GM19240 (cell line): ENCODE data around the gene MOSPD3.
A peak's percentile ranks its signal among the peaks of the same experiment; 100 is the strongest.

ENCODE experiments used
- DNase-seq: peaks from one replicate; pipeline ENCODE4 v3.0.0; 2011; ENCODE audit warnings: low spot score; ENCODE audit not compliant: insufficient read length

Gene MOSPD3

DNA sequence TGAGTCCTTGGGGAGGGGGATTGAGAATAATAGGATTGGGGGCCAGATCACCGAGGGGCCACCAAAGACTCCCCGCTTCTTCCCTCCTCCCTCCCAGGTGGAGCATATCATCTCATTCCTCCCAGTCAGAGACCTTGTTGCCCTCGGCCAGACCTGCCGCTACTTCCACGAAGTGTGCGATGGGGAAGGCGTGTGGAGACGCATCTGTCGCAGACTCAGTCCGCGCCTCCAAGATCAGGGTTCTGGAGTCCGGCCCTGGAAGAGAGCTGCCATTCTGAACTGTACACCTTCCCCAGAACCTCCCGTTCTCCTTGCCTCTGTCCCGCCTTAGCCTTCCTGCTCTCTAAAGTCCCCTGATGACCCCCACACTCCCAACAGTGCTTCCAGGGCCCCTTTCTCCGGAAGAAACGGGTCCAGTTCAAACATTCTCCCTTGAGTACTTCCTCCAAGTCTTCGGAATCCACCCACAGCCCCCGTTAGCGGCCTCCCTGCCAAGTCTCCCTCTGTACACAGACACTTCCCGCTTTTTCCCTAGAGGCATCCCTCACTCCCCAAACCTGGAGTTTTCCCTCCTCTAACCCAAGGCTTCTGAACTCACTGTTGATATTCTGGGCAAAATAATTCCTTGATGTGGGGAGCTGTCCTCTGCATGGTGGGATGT is 22.1 kb upstream of the MOSPD3 start:
- DNase-seq: no peak

DNA sequence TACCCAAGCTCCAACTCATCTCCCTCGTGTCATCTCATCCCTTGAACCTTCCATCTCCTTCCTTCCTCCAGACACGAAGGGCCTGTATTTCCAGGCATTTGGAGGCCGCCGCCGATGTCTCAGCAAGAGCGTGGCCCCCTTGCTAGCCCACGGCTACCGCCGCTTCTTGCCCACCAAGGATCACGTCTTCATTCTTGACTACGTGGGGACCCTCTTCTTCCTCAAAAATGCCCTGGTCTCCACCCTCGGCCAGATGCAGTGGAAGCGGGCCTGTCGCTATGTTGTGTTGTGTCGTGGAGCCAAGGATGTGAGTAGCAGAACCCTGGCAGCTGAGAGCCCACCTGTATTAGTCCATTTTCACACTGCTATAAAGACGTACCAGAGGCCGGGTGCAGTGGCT is 20.7 kb upstream of the MOSPD3 start:
- DNase-seq: no peak

DNA sequence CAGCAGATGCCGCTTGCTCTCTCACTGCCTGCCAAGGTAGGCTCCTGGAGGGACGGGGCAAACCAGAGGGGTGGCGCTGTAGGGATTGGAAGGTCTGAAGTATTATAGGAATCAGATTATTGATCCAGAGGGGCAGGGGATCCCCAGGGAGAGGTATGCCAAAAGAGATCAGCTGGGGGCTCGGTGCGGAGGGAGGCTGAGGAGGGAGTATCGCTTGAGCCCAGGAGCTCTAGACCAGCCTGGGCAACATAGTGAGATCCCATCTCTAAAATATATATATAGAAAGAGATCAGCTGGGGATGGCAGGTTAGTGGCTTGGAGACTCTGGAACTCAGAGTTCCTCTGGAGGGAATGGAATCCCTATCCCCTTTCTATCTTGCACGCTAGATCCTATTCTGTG is 17.2 kb upstream of the MOSPD3 start:
- no peak for DNase-seq

DNA sequence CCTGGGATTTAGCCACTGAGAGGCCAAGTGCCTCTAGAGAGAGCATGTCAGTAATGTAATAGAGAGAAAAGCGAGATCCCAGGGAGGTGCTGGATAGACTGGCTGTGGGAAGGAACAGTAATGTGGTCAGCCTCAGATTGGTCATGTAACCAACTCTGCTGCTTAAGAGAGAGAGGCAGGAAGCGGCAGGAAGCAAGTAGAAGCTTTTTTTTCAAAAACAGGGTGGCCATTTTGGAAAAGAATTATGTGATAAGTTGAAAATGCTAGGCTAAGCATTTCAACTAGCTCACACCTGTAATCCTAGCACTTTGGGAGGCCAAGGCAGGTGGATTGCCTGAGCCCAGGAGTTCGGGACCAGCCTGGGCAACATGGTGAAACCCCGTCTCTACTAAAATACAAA is 13.9 kb upstream of the MOSPD3 start:
- no peak for DNase-seq

DNA sequence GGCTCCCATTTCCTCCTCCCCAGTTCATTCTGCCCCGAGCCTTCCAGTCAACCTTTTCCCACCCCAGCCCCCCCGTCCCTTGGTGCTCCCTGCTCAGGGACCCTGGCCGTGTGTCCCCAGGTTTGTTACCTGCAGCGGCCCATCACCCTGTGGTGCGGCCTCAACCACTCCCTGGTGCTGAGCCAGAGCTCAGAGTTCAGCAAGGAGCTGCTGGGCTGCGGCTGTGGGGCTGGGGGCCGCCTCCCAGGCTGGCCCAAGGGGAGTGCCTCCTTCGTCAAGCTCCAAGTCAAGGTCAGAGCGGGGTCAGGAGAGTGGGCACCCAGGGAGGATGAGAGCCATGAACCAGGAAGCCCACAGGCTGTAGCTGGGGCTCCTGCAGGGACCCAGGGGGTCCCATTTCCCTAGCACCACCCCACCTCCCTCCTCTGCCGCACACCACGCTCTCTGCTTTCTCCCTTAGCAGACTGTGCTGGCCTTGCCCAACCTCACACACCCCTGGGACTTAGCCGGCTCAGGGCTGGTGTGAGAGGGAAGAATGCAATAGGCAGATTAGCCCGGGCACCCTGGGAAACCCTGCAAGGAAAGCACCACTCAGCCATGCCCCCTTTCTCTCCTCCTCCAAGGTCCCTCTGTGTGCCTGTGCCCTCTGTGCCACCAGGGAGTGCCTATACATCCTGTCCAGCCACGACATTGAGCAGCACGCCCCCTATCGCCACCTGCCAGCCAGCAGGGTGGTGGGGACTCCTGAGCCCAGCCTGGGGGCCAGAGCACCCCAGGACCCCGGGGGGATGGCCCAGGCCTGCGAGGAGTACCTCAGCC is 12.2 kb upstream of the MOSPD3 start:
- DNase-seq: no peak

- DNase-seq: no peak
These were observed 11.7 kb upstream of the MOSPD3 start for GRCh38 chr7:100600730-100601038.

GRCh38 chr7:100602889-100603725 is 9.2 kb upstream of the MOSPD3 start:
- DNase-seq: no peak

GRCh38 chr7:100603726-100604027 is 8.7 kb upstream of the MOSPD3 start:
- no peak for DNase-seq

DNA sequence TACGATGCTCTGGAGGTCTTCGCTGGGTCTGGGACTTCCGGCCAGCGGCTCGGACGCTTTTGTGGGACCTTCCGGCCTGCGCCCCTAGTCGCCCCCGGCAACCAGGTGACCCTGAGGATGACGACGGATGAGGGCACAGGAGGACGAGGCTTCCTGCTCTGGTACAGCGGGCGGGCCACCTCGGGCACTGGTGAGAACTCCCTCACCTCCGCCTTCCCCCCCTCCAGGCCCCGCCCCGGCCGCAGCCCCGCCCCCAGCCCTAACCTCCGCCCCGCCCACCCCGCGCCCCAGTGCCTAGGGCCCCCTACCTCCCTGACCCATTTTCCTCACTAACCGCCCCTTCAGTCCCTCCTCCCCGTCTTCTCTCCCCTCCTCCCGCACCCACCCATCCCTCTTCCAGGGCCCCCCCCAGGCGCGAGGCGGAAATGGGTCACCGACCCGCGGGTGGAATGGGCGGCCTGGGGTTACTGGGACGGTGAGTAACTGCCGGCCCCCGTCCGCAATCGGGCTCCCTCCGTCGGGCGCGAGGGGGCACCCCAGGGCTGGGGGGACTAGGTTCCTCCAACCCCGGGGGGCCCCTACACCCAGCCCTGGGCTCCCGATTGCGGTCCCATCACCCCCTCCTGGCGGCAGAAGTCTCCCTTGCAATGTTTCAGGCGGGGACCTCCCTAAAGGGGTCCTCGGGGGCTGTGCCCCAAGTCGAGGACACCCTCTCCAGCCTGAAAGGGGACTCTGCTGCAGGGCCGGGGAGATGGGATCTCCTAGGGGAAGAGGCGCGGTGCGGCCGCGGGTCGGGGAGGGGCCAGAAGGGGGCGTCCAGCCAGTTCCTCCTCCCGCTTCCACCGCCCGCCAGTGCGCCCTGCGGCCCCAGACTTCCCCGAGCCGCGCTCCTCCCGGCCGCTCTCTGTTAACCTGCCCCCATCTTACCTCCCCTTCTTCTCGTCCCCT is 8.0 kb upstream of the MOSPD3 start:
- DNase-seq: peak; percentile 72

DNA sequence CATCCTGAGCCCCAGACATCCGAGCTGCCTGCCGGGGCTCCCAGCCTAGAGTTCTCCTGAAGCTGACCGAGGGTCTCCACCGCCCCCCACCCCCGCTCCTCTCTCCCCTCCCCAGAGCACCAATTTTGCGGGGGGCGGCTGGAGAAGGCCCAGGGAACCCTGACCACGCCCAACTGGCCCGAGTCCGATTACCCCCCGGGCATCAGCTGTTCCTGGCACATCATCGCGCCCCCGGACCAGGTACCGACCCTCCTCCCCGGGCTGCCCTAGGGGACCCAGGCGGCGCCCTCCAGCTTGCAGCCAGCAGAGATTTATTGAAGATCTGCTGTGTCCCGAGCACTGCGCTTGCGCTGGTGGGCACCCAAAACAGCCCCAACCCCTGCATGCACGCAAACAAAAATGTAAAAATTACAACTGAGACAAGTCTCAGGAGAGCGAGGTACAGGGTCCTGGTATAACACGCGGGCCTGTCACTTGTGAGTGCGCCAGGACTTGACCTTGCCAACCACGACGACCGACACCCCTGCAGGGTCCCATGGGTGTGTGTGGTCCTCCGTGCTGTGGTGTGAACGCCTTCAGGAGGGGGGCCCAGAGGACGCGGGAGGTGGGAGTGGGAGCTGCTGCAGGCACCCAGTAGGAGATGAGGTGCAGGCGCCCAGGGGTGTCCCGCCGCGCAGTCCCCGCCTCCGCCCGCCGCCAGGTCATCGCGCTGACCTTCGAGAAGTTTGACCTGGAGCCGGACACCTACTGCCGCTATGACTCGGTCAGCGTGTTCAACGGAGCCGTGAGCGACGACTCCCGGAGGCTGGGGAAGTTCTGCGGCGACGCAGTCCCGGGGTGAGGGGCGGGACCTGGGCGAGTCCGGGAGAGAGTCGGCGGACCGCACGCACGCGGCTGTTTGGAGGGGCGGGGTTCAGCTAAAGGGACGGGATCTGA is 7.1 kb upstream of the MOSPD3 start:
- DNase-seq: no peak

DNA sequence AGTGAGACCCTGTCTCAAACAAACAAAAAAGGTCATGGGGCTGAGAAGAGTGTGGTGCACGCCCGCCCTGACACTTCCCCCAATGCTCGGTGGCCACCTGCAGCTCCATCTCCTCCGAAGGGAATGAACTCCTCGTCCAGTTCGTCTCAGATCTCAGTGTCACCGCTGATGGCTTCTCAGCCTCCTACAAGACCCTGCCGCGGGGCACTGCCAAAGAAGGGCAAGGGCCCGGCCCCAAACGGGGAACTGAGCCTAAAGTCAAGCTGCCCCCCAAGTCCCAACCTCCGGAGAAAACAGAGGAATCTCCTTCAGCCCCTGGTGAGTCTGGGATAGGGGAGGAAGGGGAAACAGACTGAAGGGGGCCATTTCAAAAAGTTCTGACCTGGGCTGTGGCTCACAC is 6.0 kb upstream of the MOSPD3 start:
- DNase-seq: no peak

GRCh38 chr7:100607111-100607510 is 5.2 kb upstream of the MOSPD3 start:
- DNase-seq: no peak

DNA sequence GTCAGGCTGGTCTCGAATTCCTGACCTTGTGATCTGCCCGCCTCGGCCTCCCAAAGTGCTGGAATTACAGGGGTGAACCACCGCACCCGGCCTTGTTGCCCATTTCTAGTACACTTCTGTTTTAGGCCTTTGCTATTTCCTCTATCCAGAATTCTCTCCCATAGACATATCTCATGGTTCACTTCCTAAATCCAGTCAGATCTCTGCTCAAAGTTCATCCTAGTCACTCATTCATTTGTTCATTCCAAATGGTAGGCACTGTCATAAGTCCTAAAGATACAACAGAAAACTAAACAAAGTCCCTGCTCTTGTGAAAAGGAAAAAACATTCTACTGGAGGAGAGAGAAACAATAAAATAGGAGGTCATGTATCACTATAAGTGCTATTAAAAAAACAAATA is 2.4 kb upstream of the MOSPD3 start:
- DNase-seq: no peak

GRCh38 chr7:100612730-100613390 is 520 bp downstream of the MOSPD3 start:
- no peak for DNase-seq

GRCh38 chr7:100613412-100614175 is 1.3 kb downstream of the MOSPD3 start:
- DNase-seq: no peak

- no peak for DNase-seq
These were observed 2.0 kb downstream of the MOSPD3 start for GRCh38 chr7:100614308-100614861.

GRCh38 chr7:100620239-100620638 is 7.9 kb downstream of the MOSPD3 start:
- no peak for DNase-seq

DNA sequence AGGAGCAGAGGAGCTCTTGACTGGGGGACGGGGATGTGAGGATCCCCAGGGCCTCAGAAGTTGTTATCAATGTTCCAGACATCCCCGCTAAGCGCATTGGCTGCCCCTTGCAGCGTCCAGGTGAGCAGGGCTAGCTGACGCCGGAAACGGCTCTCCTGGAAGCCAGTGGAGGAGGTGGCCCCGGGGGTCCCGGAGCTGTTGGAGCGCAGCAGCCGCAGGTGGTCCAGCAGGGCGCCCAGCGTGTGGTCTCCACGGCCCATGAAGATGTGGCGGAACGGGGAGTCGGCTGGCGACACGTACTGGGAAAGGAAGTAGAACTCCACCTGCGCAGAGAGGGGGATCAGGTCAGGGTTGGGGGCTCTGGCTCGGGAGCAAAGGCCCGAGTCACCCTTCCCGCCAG is 8.5 kb downstream of the MOSPD3 start:
- no peak for DNase-seq

- no peak for DNase-seq
These were observed 9.2 kb downstream of the MOSPD3 start for GRCh38 chr7:100621554-100621953.
